ENCODE results near the gene GRM7. TPM values are rescaled to one million over a fixed set of nuclear protein-coding genes. Genes with fewer than 3 reads are reported as not detected.

Gene GRM7
- total RNA-seq, 2 donors from 2014 or later = 0.96 to 1.5 TPM

DNA sequence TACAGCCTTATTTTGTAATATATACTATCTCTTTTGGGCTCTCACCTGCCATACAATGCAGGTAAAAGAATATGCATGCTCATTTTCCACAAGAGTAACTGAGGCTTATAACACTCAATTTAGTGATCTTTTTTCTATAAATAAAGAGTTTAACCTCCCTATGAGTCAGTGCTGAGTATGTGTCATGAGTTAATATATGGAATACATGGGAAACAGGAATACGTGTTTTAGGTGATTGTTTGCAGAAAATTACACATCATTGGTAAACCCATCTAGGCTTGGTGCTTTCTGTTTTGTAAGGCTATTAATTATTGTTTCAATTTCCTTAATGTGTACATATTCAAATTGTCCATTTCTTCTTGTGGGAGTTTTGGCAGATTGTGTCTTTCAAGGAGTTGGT lies 411.3 kb downstream of the GRM7 start:
- no peak for DNase-seq (ENCODE audit: low spot score)
- TF ChIP-seq POLR2AphosphoS5 (IDR thresholded peaks at IDR 0.05) = no peak
- TF ChIP-seq, protein P1, sequence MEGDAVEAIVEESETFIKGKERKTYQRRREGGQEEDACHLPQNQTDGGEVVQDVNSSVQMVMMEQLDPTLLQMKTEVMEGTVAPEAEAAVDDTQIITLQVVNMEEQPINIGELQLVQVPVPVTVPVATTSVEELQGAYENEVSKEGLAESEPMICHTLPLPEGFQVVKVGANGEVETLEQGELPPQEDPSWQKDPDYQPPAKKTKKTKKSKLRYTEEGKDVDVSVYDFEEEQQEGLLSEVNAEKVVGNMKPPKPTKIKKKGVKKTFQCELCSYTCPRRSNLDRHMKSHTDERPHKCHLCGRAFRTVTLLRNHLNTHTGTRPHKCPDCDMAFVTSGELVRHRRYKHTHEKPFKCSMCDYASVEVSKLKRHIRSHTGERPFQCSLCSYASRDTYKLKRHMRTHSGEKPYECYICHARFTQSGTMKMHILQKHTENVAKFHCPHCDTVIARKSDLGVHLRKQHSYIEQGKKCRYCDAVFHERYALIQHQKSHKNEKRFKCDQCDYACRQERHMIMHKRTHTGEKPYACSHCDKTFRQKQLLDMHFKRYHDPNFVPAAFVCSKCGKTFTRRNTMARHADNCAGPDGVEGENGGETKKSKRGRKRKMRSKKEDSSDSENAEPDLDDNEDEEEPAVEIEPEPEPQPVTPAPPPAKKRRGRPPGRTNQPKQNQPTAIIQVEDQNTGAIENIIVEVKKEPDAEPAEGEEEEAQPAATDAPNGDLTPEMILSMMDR (IDR thresholded peaks at IDR 0.05) = no peak
- no peak for TF ChIP-seq POLR2A (IDR thresholded peaks at IDR 0.05)
- Histone ChIP-seq H3K4me1 (replicated peaks) (no peaks in the 10 kb centered on the region), H3K27me3 (replicated peaks; ENCODE audit: insufficient read depth) (no peaks in the 10 kb centered on the region), H3K4me3 (no peak overlapping the region), H3K27ac (no peak overlapping the region), H3K36me3 (no peaks in the 10 kb centered on the region), H3K9me3 (no peaks in the 10 kb centered on the region)
- 84% methylated on average over 1 of the region's 1 CpG for WGBS
- intact Hi-C loops (cut with DNase I) = no loop called here

DNA sequence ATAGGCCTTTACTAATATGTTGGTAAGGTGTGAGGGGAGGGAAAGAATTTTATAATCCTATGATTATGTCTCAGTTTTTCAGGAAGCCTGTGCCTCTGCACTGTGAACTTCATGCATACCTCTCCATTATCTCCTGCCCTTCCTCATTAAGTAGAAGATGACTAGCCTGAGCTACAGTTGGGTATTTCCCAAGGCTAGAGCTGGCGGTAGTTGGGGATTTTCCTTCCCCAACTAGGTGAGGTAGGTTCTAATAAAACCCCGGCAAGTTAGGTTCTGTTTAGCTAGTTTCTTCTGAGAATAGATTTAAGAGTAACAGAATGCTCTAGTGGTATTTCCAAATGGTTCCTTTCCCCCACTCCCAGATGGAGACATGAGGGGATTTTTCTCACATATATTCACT lies 414.5 kb downstream of the GRM7 start:
- H3K36me3 ChIP-seq = no peaks in the 10 kb centered on the region
- H3K9me3 ChIP-seq = no peaks in the 10 kb centered on the region
- no peak overlapping the region for H3K4me3 ChIP-seq
- no peak overlapping the region for H3K27ac ChIP-seq
- intact Hi-C loops (cut with DNase I) = no loop called here
- no peaks in the 10 kb centered on the region for H3K27me3 ChIP-seq (replicated peaks; ENCODE audit: insufficient read depth)
- H3K4me1 ChIP-seq (replicated peaks) = no peaks in the 10 kb centered on the region
- DNase-seq (ENCODE audit: low spot score) = no peak
- WGBS = 70% methylated on average over 2 of the region's 2 CpGs
- no peak for TF ChIP-seq POLR2A (IDR thresholded peaks at IDR 0.05)
- TF ChIP-seq, protein P1 (IDR thresholded peaks at IDR 0.05) = no peak
- TF ChIP-seq POLR2AphosphoS5 (IDR thresholded peaks at IDR 0.05) = no peak

DNA sequence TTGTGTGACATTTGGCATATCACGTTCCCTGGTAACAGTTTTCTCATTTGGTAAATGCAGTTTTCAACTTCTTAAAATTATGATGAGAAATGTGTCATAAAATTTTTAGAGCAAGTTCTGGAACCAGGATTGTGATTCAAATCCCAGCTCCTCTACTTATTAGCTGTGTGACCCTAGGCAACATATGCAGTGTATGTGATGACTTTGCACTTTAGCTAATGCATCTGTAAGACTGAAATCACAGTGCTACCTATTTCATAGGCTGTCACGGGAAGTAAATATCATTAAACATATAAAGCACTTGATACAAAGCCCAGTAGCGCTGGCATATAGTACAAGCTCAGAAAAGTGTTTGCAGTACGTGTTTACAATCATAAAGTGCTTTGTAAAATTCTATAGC lies 419.4 kb downstream of the GRM7 start:
- no peaks in the 10 kb centered on the region for H3K36me3 ChIP-seq
- WGBS = 65% methylated on average over 4 of the region's 4 CpGs
- H3K27me3 ChIP-seq (replicated peaks; ENCODE audit: insufficient read depth) = no peaks in the 10 kb centered on the region
- no peak overlapping the region for H3K27ac ChIP-seq
- no peak for TF ChIP-seq POLR2AphosphoS5 (IDR thresholded peaks at IDR 0.05)
- no peak for TF ChIP-seq POLR2A (IDR thresholded peaks at IDR 0.05)
- TF ChIP-seq, protein P1 (IDR thresholded peaks at IDR 0.05) = no peak
- H3K4me1 ChIP-seq (replicated peaks) = no peaks in the 10 kb centered on the region
- no peaks in the 10 kb centered on the region for H3K9me3 ChIP-seq
- no peak for DNase-seq (ENCODE audit: low spot score)
- intact Hi-C loops (cut with DNase I) = no loop called here
- no peak overlapping the region for H3K4me3 ChIP-seq

DNA sequence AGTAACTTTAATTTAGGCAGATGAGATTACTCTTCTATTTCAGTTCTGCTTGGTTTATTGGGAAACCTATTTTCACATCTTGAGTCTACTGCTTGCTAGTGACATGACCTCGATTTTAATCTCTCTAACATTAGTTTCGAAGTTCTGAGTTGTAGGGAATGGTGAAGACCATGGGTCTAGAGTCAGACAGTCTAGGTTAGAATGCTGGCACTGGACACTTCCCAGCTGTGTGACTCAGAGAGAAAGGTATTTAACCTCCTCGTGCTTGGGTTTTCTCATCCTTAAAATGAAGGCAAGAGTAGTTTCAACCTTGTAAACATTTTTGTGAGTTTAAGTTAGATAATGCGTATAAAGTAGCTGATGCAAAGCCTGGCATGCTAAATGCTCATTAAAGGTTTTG lies 422.1 kb downstream of the GRM7 start:
- Histone ChIP-seq H3K4me1 (replicated peaks) (no peaks in the 10 kb centered on the region), H3K27ac (no peak overlapping the region), H3K9me3 (no peaks in the 10 kb centered on the region), H3K36me3 (no peaks in the 10 kb centered on the region), H3K27me3 (replicated peaks; ENCODE audit: insufficient read depth) (no peaks in the 10 kb centered on the region), H3K4me3 (no peak overlapping the region)
- WGBS = 80% methylated on average over 4 of the region's 4 CpGs
- TF ChIP-seq POLR2AphosphoS5 (IDR thresholded peaks at IDR 0.05) (no peak), POLR2A (IDR thresholded peaks at IDR 0.05) (no peak)
- TF ChIP-seq, protein P1 (IDR thresholded peaks at IDR 0.05) = no peak
- no peak for DNase-seq (ENCODE audit: low spot score)
- intact Hi-C loops (cut with DNase I) = no loop called here

DNA sequence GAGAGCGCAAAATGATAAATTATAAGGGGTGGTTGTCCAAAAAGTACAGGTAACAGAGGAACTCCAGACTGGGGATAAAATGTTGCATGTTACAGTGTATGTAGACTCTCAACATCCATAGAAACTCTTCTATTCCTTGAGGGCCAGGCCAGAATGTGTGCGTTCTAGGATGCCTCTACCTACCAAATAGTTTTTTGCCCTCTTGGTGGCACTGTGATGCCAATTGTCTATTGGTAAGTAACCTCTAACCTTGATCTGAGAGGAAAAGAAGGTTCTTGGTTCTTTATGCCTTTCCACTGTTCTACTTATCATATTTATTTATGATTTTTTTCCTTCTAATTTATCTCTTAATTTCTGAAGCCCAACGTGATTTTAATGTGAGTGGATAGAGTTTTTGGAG lies 424.6 kb downstream of the GRM7 start:
- Histone ChIP-seq H3K27ac (no peak overlapping the region), H3K4me3 (no peak overlapping the region), H3K27me3 (replicated peaks; ENCODE audit: insufficient read depth) (no peaks in the 10 kb centered on the region), H3K9me3 (no peaks in the 10 kb centered on the region), H3K4me1 (replicated peaks) (no peaks in the 10 kb centered on the region), H3K36me3 (no peaks in the 10 kb centered on the region)
- intact Hi-C loops (cut with DNase I) = no loop called here
- TF ChIP-seq, protein P1 (IDR thresholded peaks at IDR 0.05) = no peak
- no peak for TF ChIP-seq POLR2AphosphoS5 (IDR thresholded peaks at IDR 0.05)
- TF ChIP-seq POLR2A (IDR thresholded peaks at IDR 0.05) = no peak
- 79% methylated on average over 3 of the region's 3 CpGs for WGBS
- DNase-seq (ENCODE audit: low spot score) = no peak
